HG03457 (cell line): ENCODE results near the gene RAB3A.
A peak's percentile ranks its signal among the peaks of the same experiment; 100 is the strongest.
"Not testable (repeated sequence)": the region's sequence is repeated elsewhere in the genome, so short reads cannot be mapped to it uniquely, and the experiment has no call there.

ENCODE experiments used
- ATAC-seq: cut with Tn5 transposase; IDR thresholded peaks from one replicate; pipeline ENCODE4 v1.9.1; 2021; ENCODE audit warnings: moderate number of reproducible peaks; ENCODE audit not compliant: unreplicated experiment

RAB3A gene

GRCh38 chr19:18224525-18225354 lies 20.9 kb upstream of the RAB3A start:
- ATAC-seq: peak; percentile 84

DNA sequence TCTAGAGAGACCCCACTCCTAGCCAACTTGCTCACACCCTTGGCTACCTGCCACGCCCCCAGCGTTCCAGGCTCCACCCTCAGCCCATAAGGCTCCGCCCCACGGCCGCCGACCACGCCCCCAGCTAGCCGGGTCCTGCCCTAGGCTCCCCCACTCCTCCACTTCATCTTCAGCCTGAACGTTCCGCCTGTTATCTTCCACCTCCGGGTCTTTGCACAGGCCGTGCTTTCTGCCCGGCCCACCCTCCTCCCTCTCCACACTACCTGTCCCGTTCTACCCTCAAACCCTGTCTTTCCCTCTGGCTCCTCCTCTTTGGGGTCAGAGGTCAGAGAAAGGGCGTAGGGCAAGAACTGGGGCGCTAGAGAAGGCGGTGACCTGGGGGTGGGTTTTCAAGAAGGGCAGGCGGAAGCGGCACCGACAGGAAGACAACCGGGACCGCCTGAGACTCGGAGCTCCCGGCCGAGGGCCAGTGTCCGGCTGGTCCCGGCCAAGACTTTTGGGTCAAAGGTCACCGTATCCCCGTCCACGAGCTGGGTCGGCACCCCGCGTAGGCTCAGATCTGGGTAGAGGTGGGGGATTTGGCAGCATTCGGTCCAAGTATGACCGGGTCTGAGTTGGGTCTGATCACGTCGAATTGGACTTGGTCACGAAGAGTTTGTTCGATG lies 20.1 kb upstream of the RAB3A start:
- no peak for ATAC-seq

DNA sequence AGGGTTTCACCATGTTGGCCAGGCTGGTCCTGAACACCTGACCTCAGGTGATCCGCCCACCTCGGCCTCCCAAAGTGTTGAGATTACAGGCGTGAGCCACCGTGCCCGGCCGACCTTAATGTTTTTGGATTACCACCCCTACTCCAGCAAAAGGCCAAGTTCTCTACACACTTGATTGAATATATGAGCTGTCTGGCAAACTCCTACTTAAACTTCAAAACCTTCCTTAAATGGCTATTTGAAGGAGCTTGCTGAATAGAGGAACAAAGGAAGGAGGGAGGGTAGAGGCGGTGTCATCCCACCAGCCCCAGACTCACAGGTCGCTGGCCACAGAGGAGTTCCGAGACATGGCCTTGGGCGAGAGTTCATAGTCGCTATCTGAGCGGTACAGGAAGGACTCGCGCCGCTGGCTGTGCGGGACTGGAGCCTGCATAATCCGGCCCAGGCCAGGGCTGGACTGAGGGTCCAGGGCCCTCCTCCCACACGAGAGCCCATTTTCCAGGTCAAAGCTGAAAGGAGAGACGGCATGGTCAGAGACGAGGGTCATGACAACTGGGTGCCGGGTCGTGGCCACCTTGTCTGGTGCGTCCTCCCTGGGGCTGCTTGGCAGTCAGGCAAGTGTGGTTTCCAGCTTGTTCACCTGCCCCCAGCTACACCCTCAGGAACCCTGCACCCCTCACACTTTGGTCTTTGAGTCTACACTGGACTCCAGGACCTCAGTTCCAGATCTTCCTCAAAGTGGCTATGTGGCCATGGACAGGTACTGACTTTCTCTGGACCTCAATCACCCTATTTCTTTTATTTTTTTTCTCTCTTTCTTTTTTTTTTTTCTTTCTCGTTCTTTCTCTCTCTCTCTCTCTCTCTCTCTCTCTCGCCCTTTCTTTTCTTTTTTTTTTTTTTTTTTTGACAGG lies 18.2 kb upstream of the RAB3A start:
- no peak for ATAC-seq

- no peak for ATAC-seq
Observed at GRCh38 chr19:18220632-18221275, 16.9 kb upstream of the RAB3A start.

- no peak for ATAC-seq
Observed at GRCh38 chr19:18219911-18220631, 16.2 kb upstream of the RAB3A start.

DNA sequence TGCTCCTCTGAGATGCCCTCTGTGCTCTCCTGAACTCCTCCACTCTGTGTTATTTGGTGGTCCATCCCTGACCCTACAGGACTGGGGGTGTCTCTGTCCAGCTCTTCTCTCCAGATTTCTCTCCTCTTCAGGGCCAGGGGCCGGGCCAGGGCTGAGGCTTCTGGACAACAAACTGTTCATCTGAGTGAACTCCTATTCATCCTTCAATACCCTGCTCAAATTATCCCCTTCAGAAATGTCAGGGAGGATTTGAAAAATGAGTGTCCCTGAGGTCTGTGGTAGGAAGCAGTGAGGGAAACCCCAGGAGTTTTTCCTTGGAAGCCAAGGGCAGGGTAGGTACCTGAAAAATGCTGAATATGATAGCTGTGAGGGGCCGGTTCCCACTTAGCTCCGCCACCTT lies 14.8 kb upstream of the RAB3A start:
- ATAC-seq: no peak

GRCh38 chr19:18218159-18218558 lies 14.3 kb upstream of the RAB3A start:
- no peak for ATAC-seq

GRCh38 chr19:18216789-18217188 lies 12.9 kb upstream of the RAB3A start:
- ATAC-seq: no peak

- no peak for ATAC-seq
Observed at GRCh38 chr19:18214779-18215433, 11.1 kb upstream of the RAB3A start.

DNA sequence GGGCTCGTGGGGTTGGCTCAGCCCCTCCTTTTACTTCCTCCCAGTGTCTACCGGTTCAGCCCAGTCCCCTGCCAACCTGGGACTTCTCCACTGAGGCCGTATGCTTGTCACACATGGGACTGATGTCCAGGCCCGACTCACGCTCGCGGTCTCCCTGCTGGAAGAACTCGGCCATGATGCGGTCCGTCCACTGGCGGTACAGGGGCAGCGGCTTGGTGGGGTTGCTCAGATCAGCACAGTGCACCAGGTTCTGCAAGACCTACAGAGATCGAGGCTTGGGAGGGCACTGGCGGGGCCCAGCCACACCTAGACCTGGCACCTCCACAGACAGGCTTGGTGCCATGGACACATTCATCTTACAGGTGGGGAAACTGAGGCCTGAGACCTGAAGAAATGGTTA lies 7.8 kb upstream of the RAB3A start:
- ATAC-seq: no peak

- not testable (repeated sequence) for ATAC-seq
Observed at GRCh38 chr19:18209912-18210311, 6.1 kb upstream of the RAB3A start.

DNA sequence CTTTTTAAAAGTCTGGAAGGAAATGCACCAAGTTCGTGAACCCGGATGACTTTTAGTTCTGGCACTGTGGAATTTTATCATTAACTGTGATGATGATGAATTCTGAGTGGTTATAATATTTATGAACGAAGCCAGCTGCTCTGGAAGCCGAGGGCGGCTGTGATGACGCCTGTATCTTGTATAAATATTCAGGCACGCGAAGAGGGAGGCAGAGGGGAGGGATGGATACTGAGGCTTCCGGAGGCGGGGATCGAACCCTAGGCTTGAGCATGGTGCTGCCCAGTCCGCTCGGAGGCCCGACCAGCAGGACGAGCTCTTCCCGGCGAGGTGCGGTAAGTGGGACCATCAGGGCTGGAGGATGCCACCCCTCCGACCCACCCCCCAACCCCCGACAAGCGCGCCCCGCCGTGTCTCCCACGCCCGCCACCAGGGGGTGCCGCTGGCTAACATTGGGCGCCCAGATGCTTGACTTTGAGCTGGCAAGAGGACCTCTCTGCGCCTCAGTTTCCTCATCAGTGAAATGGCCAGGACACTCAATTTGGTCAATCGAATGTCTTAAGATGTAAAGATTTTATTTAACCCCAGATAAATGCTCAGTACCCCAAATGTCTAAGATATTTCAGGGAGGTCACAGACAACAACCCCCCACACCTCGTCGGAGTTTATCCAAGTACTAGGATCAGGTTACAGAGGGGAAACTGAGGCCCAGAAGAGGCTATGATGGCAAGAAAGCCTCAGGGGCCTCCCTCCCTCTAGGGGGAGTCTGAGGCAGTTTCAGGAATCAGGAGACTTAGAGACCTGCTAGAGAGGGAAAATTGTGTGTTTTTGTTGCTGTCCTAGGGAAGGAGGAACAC lies 4.5 kb upstream of the RAB3A start:
- no peak for ATAC-seq

- ATAC-seq: no peak
Observed at GRCh38 chr19:18206018-18206417, 2.2 kb upstream of the RAB3A start.

GRCh38 chr19:18205200-18205892 lies 1.5 kb upstream of the RAB3A start:
- ATAC-seq: no peak

DNA sequence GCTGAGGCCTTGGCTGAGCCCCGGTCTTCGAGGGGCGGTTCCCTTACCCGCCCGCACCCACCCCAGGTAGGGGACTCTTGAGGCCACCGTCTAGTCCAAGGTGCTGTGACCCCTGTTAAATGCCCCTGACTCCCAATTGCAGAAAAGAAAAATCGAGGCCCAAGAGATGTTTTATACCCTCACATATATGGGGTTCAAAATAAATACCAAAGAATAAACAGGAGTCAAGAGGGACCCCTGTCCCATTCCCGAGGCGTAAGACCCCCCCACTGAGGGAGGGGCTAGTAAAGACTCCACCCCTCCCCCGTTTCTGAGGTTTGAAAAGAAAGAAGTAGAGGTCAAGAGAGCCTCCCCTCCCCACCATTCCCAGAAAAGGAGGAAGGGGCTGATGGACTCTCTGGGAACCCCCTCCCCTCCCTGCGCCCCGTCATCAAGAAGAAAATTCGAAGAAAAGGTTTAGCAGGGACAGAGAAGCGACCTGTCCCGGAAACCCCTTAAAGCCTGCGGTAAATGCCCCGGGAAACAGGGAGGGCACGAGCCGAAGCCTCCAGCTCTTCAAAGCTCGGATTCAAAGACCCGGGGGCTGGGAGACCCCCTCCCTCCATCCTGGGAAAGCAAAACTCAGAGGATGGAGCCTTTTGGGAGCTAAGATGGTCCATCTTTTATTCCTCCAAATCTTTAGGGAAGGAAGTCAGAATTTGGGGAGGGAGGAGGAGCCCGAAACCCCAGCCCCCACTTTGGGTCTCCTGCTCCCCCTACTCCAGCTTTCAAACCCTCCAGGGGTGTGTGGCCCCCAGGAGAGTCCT lies 755 bp upstream of the RAB3A start:
- ATAC-seq: no peak

DNA sequence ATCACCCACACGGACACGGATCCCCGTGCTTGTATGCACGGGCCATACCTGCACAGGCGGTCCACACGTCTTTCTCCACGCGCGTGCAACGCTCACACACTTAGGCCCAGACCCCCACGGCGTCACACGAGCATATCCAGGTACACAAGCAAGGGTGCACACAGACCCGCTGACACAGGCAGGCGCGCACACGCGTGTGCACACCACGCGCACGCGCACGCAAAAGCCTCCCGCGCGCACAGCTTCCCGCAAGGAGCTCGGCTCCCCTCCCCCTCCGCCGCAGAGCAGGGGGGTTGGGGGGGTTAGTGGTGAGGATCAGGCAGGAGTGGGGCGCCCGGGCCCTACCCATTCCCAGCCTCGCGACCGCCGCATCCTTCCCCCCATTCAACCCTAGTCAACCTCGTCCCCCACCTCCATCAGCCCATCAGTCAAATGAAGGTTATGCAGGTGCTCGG lies 407 bp downstream of the RAB3A start:
- ATAC-seq: no peak

DNA sequence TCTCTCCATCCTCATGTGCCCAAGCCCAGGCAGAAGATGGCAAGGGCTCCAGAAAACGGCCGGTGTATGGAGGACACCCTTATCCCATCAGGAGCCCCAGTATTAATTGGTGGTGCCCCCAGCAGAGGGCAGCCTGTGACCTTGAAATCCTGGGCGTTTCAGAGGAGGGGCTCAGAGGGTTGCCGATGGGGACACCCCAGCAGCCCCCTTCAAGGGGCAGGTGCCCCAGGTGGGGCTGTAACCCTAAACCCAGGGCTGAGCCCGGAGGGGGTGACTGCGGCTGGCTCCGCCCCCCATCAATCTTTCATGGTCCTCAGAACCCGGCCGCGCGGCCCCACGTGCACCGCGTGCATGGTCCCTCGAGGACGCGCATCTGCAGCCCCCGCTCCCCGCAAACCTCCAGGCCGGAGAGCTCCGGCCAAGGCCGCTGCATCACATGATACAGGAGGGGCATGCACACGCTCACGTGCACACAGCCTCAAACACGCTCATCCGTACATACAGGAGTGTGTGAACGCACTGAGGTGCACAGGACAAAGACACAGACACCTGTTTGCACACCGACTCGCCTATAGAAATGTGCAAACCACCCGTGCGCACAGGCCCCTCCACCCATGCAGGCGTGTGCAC lies 949 bp downstream of the RAB3A start:
- ATAC-seq: no peak
